ENCODE results near the gene PCDHGA10. TPM values are rescaled to one million over a fixed set of nuclear protein-coding genes. Genes with fewer than 3 reads are reported as not detected.
"Not testable (repeated sequence)": the region's sequence is repeated elsewhere in the genome, so short reads cannot be mapped to it uniquely, and the experiment has no call there.

The PCDHGA10 gene
- total RNA-seq, 1 experiment from 2014 or later, result 5.1 TPM

- DNase-seq (ENCODE audit: extremely low read depth, low read depth), result no peak
Measured at GRCh38 chr5:141392429-141393198, 20.2 kb upstream of the PCDHGA10 start, which contains the start of gene PCDHGA8. TSS of gene PCDHGA8 (plus strand) at chr5:141392633. CDS start at chr5:141392814, 181 bp downstream.

GRCh38 chr5:141393267-141393666, 19.5 kb upstream of the PCDHGA10 start:
- DNase-seq (ENCODE audit: extremely low read depth, low read depth), result no peak

- not testable (repeated sequence) for DNase-seq (ENCODE audit: extremely low read depth, low read depth)
Measured at GRCh38 chr5:141394401-141395187, 18.2 kb upstream of the PCDHGA10 start.

GRCh38 chr5:141397756-141398551, 14.8 kb upstream of the PCDHGA10 start, which contains the start of gene PCDHGB5:
TSS of gene PCDHGB5 (plus strand) at chr5:141397947. CDS start at chr5:141398128, 181 bp downstream.
- not testable (repeated sequence) for DNase-seq (ENCODE audit: extremely low read depth, low read depth)

GRCh38 chr5:141398608-141399007, 14.2 kb upstream of the PCDHGA10 start:
- no peak for DNase-seq (ENCODE audit: extremely low read depth, low read depth)

GRCh38 chr5:141399555-141400258, 13.1 kb upstream of the PCDHGA10 start:
- no peak for DNase-seq (ENCODE audit: extremely low read depth, low read depth)

DNA sequence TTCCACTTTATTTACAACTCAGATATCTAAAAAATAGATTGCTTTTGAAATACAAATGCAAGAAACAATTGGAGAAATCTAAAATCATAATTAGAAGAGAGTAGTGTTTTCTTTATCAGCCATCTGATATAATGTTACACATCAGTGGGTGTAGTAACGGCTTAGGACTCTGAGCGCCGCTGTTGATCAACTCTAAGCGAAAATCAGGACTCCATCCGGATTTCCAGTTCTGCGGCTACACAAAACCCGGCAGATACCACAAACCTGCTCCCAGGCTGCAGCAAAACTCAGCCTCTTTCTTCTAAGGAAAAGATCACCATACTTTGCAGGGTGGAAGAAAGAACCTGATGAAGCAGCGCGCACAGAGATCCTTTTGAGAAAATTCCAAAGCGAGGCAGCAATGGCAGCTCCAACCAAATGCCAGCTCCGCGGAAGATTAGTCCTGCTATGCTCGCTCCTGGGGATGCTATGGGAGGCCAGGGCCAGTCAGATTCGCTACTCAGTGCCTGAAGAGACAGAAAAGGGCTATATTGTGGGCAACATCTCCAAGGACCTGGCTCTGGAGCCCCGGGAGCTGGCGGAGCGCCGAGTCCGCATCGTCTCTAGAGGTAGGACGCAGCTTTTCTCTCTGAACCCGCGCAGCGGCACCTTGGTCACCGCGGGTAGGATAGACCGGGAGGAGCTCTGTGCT, 10.1 kb upstream of the PCDHGA10 start, which contains the start of gene PCDHGA9:
TSS of gene PCDHGA9 (plus strand) at position 226 of the 691 bp plus-strand sequence. CDS start at position 401, 175 bp downstream.
- peak; percentile 33 for DNase-seq (ENCODE audit: extremely low read depth, low read depth)

DNA sequence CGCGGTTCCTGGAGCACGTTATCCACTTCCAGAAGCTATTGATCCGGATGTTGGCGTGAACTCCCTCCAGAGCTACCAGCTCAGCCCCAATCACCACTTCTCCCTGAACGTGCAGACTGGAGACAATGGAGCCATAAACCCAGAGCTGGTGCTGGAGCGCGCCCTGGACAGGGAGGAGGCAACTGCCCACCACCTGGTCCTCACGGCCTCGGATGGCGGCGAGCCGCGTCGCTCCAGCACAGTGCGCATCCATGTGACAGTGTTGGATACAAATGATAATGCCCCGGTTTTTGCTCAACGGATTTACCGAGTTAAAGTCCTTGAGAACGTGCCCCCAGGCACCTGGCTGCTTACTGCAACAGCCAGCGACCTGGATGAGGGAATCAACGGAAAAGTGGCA, 9.4 kb upstream of the PCDHGA10 start:
- no peak for DNase-seq (ENCODE audit: extremely low read depth, low read depth)

DNA sequence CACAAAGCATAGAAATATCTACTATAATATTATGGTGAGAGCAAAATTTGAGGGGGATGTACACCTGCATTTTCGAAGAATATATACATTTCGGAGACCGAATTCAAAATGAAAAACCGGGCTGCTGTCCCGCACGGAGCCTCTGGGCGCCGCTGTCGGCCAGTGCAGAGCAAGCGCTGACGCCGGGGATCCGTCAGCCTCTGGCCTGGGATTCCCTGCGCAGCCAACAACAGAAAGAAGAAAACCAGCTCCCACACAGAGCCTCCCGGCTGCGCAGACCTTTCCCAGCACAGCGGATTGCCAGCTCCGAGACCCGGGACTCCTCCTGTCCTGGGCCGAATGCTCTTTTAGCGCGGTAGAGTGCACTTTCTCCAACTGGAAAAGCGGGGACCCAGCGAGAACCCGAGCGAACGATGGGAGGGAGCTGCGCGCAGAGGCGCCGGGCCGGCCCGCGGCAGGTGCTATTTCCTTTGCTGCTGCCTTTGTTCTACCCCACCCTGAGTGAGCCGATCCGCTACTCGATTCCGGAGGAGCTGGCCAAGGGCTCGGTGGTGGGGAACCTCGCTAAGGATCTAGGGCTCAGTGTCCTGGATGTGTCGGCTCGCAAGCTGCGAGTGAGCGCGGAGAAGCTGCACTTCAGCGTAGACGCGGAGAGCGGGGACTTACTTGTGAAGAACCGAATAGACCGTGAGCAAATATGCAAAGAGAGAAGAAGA, 4.8 kb upstream of the PCDHGA10 start, which contains the start of gene PCDHGB6:
TSS of gene PCDHGB6 (plus strand) at position 232 of the 716 bp plus-strand sequence. CDS start at position 414, 182 bp downstream.
- DNase-seq (ENCODE audit: extremely low read depth, low read depth), result not testable (repeated sequence)

DNA sequence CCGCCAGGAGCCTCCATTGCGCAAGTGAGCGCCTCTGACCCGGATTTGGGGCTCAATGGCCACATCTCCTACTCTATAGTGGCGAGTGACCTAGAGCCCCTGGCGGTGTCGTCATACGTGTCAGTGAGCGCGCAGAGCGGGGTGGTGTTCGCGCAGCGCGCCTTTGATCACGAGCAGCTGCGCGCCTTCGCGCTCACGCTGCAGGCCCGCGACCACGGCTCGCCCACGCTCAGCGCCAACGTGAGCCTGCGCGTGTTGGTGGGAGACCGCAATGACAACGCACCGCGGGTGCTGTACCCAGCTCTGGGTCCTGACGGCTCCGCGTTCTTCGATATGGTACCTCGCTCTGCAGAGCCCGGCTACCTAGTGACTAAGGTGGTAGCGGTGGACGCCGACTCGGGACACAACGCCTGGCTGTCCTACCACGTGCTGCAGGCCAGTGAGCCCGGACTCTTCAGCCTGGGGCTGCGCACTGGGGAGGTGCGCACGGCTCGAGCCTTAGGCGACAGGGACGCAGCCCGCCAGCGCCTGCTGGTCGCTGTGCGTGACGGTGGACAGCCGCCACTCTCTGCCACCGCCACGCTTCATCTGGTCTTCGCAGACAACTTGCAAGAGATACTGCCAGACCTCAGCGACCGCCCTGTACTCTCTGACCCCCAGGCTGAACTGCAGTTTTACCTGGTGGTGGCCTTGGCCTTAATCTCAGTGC, 3.0 kb upstream of the PCDHGA10 start:
- DNase-seq (ENCODE audit: extremely low read depth, low read depth), result no peak

DNA sequence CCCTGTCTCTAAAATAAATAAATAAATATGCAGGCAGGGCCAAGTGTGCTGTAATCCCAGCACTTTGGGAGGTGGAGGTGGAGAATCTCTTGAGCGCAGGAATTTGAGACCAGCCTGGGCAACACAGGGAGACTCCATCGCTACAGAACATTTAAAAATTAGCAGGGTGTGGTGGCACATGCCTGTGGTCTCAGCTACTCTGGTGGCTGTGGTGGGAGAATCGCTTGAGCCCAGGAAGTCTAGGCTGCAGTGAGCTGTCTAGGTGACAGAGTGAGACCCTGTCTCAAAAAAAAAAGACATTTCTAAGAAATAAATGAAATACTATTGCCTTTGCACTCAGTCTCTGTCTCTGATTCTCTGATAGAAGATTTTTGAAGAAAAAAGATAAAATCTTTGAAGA, 1.2 kb upstream of the PCDHGA10 start:
- DNase-seq (ENCODE audit: extremely low read depth, low read depth), result no peak

DNA sequence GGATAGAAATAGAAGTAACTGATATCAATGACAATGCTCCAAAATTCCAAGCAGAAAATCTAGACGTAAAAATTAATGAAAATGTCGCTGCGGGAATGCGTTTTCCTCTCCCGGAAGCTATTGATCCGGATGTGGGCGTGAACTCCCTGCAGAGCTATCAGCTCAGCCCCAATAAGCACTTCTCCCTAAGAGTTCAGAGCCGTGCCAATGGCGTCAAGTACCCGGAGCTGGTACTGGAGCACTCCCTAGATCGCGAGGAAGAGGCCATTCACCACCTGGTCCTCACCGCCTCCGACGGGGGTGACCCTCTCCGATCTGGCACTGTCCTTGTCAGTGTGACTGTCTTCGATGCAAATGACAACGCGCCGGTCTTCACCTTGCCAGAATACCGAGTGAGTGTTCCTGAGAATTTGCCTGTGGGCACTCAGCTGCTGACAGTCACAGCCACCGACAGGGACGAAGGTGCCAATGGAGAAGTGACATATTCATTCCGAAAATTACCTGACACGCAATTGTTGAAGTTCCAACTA, 818 bp downstream of the PCDHGA10 start:
- no peak for DNase-seq (ENCODE audit: extremely low read depth, low read depth)

DNA sequence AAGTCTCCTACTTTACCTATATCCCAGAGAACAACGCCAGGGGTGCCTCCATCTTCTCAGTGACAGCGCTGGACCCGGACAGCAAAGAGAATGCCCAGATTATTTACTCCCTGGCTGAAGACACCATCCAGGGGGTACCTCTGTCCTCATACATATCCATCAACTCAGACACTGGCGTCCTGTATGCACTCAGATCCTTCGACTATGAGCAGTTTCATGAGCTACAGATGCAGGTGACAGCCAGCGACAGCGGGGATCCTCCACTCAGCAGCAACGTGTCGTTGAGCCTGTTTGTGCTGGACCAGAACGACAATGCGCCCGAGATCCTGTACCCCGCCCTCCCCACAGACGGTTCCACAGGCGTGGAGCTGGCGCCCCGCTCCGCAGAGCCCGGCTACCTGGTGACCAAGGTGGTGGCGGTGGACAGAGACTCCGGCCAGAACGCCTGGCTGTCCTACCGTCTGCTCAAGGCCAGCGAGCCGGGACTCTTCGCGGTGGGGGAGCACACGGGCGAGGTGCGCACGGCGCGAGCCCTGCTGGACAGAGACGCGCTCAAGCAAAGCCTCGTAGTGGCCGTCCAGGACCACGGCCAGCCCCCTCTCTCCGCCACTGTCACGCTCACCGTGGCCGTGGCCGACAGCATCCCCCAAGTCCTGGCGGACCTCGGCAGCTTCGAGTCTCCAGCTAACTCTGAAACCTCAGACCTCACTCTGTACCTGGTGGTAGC, 1.9 kb downstream of the PCDHGA10 start:
- not testable (repeated sequence) for DNase-seq (ENCODE audit: extremely low read depth, low read depth)

- DNase-seq (ENCODE audit: extremely low read depth, low read depth), result not testable (repeated sequence)
Measured at GRCh38 chr5:141415275-141415618, 2.5 kb downstream of the PCDHGA10 start.

DNA sequence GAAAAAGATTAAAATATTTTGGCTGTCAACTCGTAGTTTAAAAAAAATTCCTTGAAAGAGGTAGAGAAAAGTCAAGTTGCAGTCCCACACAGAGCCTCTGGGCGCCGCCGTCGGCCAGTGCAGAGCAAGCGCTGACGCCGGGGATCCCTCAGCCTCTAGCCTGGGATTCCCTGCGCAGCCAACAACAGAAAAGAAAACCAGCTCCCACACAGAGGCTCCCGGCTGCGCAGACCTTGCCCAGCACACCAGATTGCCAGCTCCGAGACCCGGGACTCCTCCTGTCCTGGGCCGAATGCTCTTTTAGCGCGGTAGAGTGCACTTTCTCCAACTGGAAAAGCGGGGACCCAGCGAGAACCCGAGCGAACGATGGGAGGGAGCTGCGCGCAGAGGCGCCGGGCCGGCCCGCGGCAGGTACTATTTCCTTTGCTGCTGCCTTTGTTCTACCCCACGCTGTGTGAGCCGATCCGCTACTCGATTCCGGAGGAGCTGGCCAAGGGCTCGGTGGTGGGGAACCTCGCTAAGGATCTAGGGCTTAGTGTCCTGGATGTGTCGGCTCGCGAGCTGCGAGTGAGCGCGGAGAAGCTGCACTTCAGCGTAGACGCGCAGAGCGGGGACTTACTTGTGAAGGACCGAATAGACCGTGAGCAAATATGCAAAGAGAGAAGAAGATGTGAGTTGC, 4.8 kb downstream of the PCDHGA10 start, which contains the start of gene PCDHGB7:
TSS of gene PCDHGB7 (plus strand) at position 184 of the 679 bp plus-strand sequence. CDS start at position 367, 183 bp downstream.
- DNase-seq (ENCODE audit: extremely low read depth, low read depth), result not testable (repeated sequence)

Measured in NCI-H460 (cell line).